B cell (primary cell): ENCODE measurements around the gene SLC66A1. TPM values are rescaled to one million over a fixed set of nuclear protein-coding genes. Genes with fewer than 3 reads are reported as not detected.

ENCODE experiments used
- ATAC-seq: fragments of 200-7000 bp; cut with Tn5 transposase; one replicate; pipeline ENCODE4 v1.10.0; 2021; ENCODE audit warnings: low read depth, mild to moderate bottlenecking, moderate number of reproducible peaks, moderate library complexity
- CTCF ChIA-PET: fragments of 350-600 bp; sonication (Branson Sonifier 250); formaldehyde crosslinking; loops from one replicate; lab custom pipeline; 2021; ENCODE audit warnings: antibody characterized with exemption, inconsistent platforms; lab: Charles Lee
- POLR2A ChIA-PET: fragments of 350-600 bp; sonication (Branson Sonifier 250); formaldehyde crosslinking; loops from one replicate; lab custom pipeline; 2021; ENCODE audit warnings: antibody characterized with exemption; lab: Charles Lee
- DNase-seq: peaks from one replicate; pipeline ENCODE4 v3.0.0; 2013
- H2AFZ ChIP-seq: 2 replicates; pipeline ENCODE4 v1.6.1; 2012; ENCODE audit warnings: mild to moderate bottlenecking, low read depth, low read length; ENCODE audit not compliant: insufficient read depth, poor library complexity, severe bottlenecking
- H3K27ac ChIP-seq, 2 donors: 1 replicate in 1 of 2; 2 replicates in 1 of 2; pipeline ENCODE4 v1.5.1; 2012 to 2013; ENCODE audit warnings: low read length in 2 of 2, mild to moderate bottlenecking in 2 of 2, moderate library complexity in 1 of 2
- H3K27me3 ChIP-seq, 4 experiments: fragments of 200-600 bp in 1 of 4; sonication (generic) in 1 of 4; replicated peaks in 1 of 4; 1 replicate in 2 of 4; 2 replicates in 2 of 4; pipeline versions ENCODE4 v1.6.1 to v1.7.0; 2013 to 2016; ENCODE audit warnings: low read length in 3 of 4, mild to moderate bottlenecking in 2 of 4, mixed read lengths in 1 of 4, moderate library complexity in 1 of 4; ENCODE audit not compliant: insufficient read depth in 4 of 4, control insufficient read depth in 3 of 4; ENCODE audit errors: control extremely low read depth in 1 of 4
- H3K36me3 ChIP-seq, 2 experiments: replicated peaks in 1 of 2; 1 replicate in 1 of 2; 2 replicates in 1 of 2; pipeline versions ENCODE4 v1.6.1 to v1.7.1; 2013; ENCODE audit warnings: low read length in 1 of 2; ENCODE audit not compliant: insufficient read depth in 2 of 2, control insufficient read depth in 1 of 2; ENCODE audit errors: control extremely low read depth in 1 of 2, extremely low read depth in 1 of 2
- H3K4me1 ChIP-seq, 2 donors: fragments of 200-600 bp in 1 of 2; sonication (generic) in 1 of 2; 1 replicate in 1 of 2; 2 replicates in 1 of 2; pipeline versions ENCODE4 v1.5.1 to v1.6.1; 2013 to 2017; ENCODE audit warnings: low read length in 2 of 2; ENCODE audit not compliant: control insufficient read depth in 2 of 2, insufficient read depth in 2 of 2
- H3K4me2 ChIP-seq: replicated peaks from 2 replicates; pipeline ENCODE3; 2012; ENCODE audit warnings: mild to moderate bottlenecking, low read depth, low read length; ENCODE audit not compliant: poor library complexity, severe bottlenecking
- H3K4me3 ChIP-seq, 5 experiments: fragments of 200-600 bp in 1 of 5; sonication (generic) in 1 of 5; 1 replicate in 3 of 5; 2 replicates in 2 of 5; pipeline versions ENCODE4 v1.5.1 to v1.7.0; 2011 to 2016; ENCODE audit warnings: low read length in 4 of 5, mild to moderate bottlenecking in 4 of 5, low read depth in 2 of 5, control low read depth in 1 of 5, moderate library complexity in 1 of 5; ENCODE audit not compliant: insufficient read depth in 1 of 5; ENCODE audit errors: control extremely low read depth in 1 of 5, extremely low read depth in 1 of 5
- H3K79me2 ChIP-seq: fragments of 200-600 bp; sonication (generic); one replicate; pipeline ENCODE4 v1.6.0; 2016; ENCODE audit warnings: low read length; ENCODE audit not compliant: control insufficient read depth, insufficient read depth
- H3K9ac ChIP-seq: fragments of 200-600 bp; sonication (generic); 2 replicates; pipeline ENCODE4 v1.6.1; 2017; ENCODE audit warnings: mild to moderate bottlenecking, low read length, moderate library complexity
- H3K9me3 ChIP-seq, 3 donors: one replicate each; pipeline versions ENCODE4 v1.6.1 to v1.7.1; 2013; ENCODE audit warnings: low read length in 2 of 3; ENCODE audit not compliant: control insufficient read depth in 2 of 3, insufficient read depth in 1 of 3; ENCODE audit errors: control extremely low read depth in 1 of 3
- H4K20me1 ChIP-seq: 2 replicates; pipeline ENCODE4 v1.6.0; 2012; ENCODE audit warnings: mild to moderate bottlenecking, low read length; ENCODE audit not compliant: insufficient read depth, control insufficient read depth, poor library complexity, severe bottlenecking
- H3K27ac Mint-ChIP-seq: one replicate; pipeline ENCODE4 v1.8.0; 2021; ENCODE audit warnings: mixed read lengths
- H3K27me3 Mint-ChIP-seq: one replicate; pipeline ENCODE4 v1.8.0; 2021; ENCODE audit warnings: mixed read lengths
- H3K4me1 Mint-ChIP-seq: one replicate; pipeline ENCODE4 v1.8.0; 2021; ENCODE audit warnings: mixed read lengths
- H3K4me3 Mint-ChIP-seq: one replicate; pipeline ENCODE4 v1.8.0; 2021; ENCODE audit warnings: mixed read lengths
- H3K9me3 Mint-ChIP-seq: one replicate; pipeline ENCODE4 v1.8.0; 2022; ENCODE audit warnings: mixed read lengths; ENCODE audit not compliant: insufficient read depth
- EZH2 ChIP-seq: IDR thresholded peaks from 2 replicates; pipeline ENCODE4 v1.6.1; 2012; ENCODE audit warnings: borderline replicate concordance, low read depth, mild to moderate bottlenecking, moderate library complexity, low read length; ENCODE audit not compliant: insufficient read depth, poor library complexity, severe bottlenecking
- WGBS: methylation state at CpG from one replicate; pipeline ENCODE4 v1.1.5; 2013; ENCODE audit warnings: missing lambda C conversion rate; ENCODE audit not compliant: insufficient coverage; 5-methylcytosine and 5-hydroxymethylcytosine counted together
- intact Hi-C: fragments of 100-400 bp; cut with micrococcal nuclease; formaldehyde crosslinking; loops from one replicate; pipeline ENCODE4 v1.10.0; 2022
- polyA plus RNA-seq: library from polyadenylated mRNA; depleted of rRNA; stranded (reverse); fragments of >200 nt; gene quantifications from 2 replicates; pipeline ENCODE4 v1.2.3, GENCODE V29; 2012
- total RNA-seq, 2 donors: library from RNA; stranded (reverse); fragments of 120-200 nt in 1 of 2; gene quantifications; 1 replicate in 1 of 2; 2 replicates in 1 of 2; pipeline versions ENCODE4 v1.2.3 to v1.2.4, GENCODE V29; 2013 to 2022
- TF ChIP-seq, protein P1 (sequence below): fragments of 200-600 bp; IDR thresholded peaks from one replicate; pipeline ENCODE4 v1.8.0; 2022; ENCODE audit warnings: antibody characterized with exemption, mild to moderate bottlenecking

Gene SLC66A1
- total and polyA plus RNA-seq, 2 donors (not counting 1 experiment from before 2014, with no cell fraction given): 24.4 to 26.8 TPM

GRCh38 chr1:19360432-19360831 lies 48.3 kb downstream of the SLC66A1 start:
- no peak overlapping the region for H3K9ac ChIP-seq
- H2AFZ ChIP-seq: no peak overlapping the region
- H4K20me1 ChIP-seq: peaks cover 71% of the 10 kb centered on the region
- H3K79me2 ChIP-seq: peaks cover 46% of the 10 kb centered on the region
- DNase-seq (no peak), ATAC-seq (no peak)
- H3K27me3 ChIP-seq: no peaks in the 10 kb centered on the region
- H3K4me1 ChIP-seq: no peaks in the 10 kb centered on the region
- H3K4me1 Mint-ChIP-seq: peaks cover 12% of the 10 kb centered on the region
- intact Hi-C loops: no loop called here
- no peaks in the 10 kb centered on the region for H3K9me3 ChIP-seq
- no peaks in the 10 kb centered on the region for H3K27me3 Mint-ChIP-seq
- no peaks in the 10 kb centered on the region for H3K9me3 Mint-ChIP-seq
- 66% methylated on average over 10 of the region's 11 CpGs for WGBS
- TF ChIP-seq EZH2: no peak
- TF ChIP-seq, protein P1, sequence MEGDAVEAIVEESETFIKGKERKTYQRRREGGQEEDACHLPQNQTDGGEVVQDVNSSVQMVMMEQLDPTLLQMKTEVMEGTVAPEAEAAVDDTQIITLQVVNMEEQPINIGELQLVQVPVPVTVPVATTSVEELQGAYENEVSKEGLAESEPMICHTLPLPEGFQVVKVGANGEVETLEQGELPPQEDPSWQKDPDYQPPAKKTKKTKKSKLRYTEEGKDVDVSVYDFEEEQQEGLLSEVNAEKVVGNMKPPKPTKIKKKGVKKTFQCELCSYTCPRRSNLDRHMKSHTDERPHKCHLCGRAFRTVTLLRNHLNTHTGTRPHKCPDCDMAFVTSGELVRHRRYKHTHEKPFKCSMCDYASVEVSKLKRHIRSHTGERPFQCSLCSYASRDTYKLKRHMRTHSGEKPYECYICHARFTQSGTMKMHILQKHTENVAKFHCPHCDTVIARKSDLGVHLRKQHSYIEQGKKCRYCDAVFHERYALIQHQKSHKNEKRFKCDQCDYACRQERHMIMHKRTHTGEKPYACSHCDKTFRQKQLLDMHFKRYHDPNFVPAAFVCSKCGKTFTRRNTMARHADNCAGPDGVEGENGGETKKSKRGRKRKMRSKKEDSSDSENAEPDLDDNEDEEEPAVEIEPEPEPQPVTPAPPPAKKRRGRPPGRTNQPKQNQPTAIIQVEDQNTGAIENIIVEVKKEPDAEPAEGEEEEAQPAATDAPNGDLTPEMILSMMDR: no peak
- ChIA-PET POLR2A (no interaction called here), CTCF (no interaction called here)
- H3K4me2 ChIP-seq: no peak overlapping the region
- H3K4me3 Mint-ChIP-seq: no peak overlapping the region
- H3K27ac Mint-ChIP-seq: no peak overlapping the region
- peaks cover 0 to 37% of the 10 kb centered on the region in 2 experiments for H3K36me3 ChIP-seq
- H3K27ac ChIP-seq: no peak overlapping the region
- H3K4me3 ChIP-seq: no peak overlapping the region

GRCh38 chr1:19360843-19361610 lies 48.9 kb downstream of the SLC66A1 start:
- intact Hi-C loops: no loop called here
- Mint-ChIP-seq H3K4me3 (no peak overlapping the region), H3K27me3 (no peaks in the 10 kb centered on the region), H3K9me3 (no peaks in the 10 kb centered on the region), H3K4me1 (peaks cover 12% of the 10 kb centered on the region), H3K27ac (no peak overlapping the region)
- no peak overlapping the region for H3K9ac ChIP-seq
- H4K20me1 ChIP-seq: peaks cover 77% of the 10 kb centered on the region
- H3K27ac ChIP-seq: no peak overlapping the region
- no peaks in the 10 kb centered on the region for H3K9me3 ChIP-seq
- H3K79me2 ChIP-seq: peaks cover 50% of the 10 kb centered on the region
- CTCF ChIA-PET: no interaction called here
- H3K27me3 ChIP-seq: no peaks in the 10 kb centered on the region
- TF ChIP-seq, protein P1: no peak
- TF ChIP-seq EZH2: no peak
- H3K36me3 ChIP-seq: peaks cover 0 to 31% of the 10 kb centered on the region in 2 experiments
- POLR2A ChIA-PET: no interaction called here
- H2AFZ ChIP-seq: no peak overlapping the region
- H3K4me1 ChIP-seq: no peaks in the 10 kb centered on the region
- WGBS: 85% methylated on average over 13 of the region's 18 CpGs
- no peak overlapping the region for H3K4me2 ChIP-seq
- no peak overlapping the region for H3K4me3 ChIP-seq
- DNase-seq: no peak
- ATAC-seq: no peak
